Hepatocyte (in vitro differentiated cells): ENCODE data around the gene STK24.

ENCODE experiments used
- EZH2 ChIP-seq: fragments of 200-600 bp; sonication (generic); IDR thresholded peaks from 2 replicates; pipeline ENCODE4 v1.6.1; 2016; ENCODE audit warnings: antibody characterized with exemption, mild to moderate bottlenecking, borderline replicate concordance
- EZH2phosphoT487 ChIP-seq: fragments of 200-600 bp; sonication (generic); IDR thresholded peaks from one replicate; pipeline ENCODE4 v1.6.1; 2018; ENCODE audit warnings: antibody characterized with exemption, mild to moderate bottlenecking, low read depth, moderate library complexity; ENCODE audit not compliant: unreplicated experiment, severe bottlenecking
- TF ChIP-seq, protein P1 (sequence below): fragments of 200-600 bp; sonication (generic); IDR thresholded peaks from 2 replicates; pipeline ENCODE4 v1.5.1; 2016; ENCODE audit warnings: antibody characterized with exemption, mild to moderate bottlenecking; ENCODE audit not compliant: poor library complexity

- TF ChIP-seq, protein P1, sequence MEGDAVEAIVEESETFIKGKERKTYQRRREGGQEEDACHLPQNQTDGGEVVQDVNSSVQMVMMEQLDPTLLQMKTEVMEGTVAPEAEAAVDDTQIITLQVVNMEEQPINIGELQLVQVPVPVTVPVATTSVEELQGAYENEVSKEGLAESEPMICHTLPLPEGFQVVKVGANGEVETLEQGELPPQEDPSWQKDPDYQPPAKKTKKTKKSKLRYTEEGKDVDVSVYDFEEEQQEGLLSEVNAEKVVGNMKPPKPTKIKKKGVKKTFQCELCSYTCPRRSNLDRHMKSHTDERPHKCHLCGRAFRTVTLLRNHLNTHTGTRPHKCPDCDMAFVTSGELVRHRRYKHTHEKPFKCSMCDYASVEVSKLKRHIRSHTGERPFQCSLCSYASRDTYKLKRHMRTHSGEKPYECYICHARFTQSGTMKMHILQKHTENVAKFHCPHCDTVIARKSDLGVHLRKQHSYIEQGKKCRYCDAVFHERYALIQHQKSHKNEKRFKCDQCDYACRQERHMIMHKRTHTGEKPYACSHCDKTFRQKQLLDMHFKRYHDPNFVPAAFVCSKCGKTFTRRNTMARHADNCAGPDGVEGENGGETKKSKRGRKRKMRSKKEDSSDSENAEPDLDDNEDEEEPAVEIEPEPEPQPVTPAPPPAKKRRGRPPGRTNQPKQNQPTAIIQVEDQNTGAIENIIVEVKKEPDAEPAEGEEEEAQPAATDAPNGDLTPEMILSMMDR, result no peak
- no peak for TF ChIP-seq EZH2
- no peak for TF ChIP-seq EZH2phosphoT487
These were observed 41.2 kb downstream of the STK24 start for GRCh38 chr13:98535501-98536354.
